Forelimb muscle (tissue), 1 donor: ENCODE data around the gene BTNL8. TPM values are rescaled to one million over a fixed set of nuclear protein-coding genes. Genes with fewer than 3 reads are reported as not detected.
"Not testable (repeated sequence)": the region's sequence is repeated elsewhere in the genome, so short reads cannot be mapped to it uniquely, and the experiment has no call there.

Source experiments
- DNase-seq: peaks from one replicate; pipeline ENCODE4 v3.0.0-alpha.2; 2013; ENCODE audit warnings: low read depth
- polyA plus RNA-seq: library from polyadenylated mRNA; unstranded; fragments of 120-200 nt; gene quantifications from one replicate; pipeline ENCODE4 v1.2.1, GENCODE V29; 2013; ENCODE audit not compliant: insufficient read length

BTNL8 gene
- polyA plus RNA-seq, 1 donor, result not detected

- DNase-seq, result no peak
Observed at GRCh38 chr5:180875860-180876426, 23.0 kb upstream of the BTNL8 start.

- not testable (repeated sequence) for DNase-seq
Observed at GRCh38 chr5:180885845-180886529, 13.0 kb upstream of the BTNL8 start.

GRCh38 chr5:180889381-180889780, 9.6 kb upstream of the BTNL8 start:
- DNase-seq, result no peak

GRCh38 chr5:180895330-180895729, 3.6 kb upstream of the BTNL8 start:
- not testable (repeated sequence) for DNase-seq

GRCh38 chr5:180900178-180900577, 1.2 kb downstream of the BTNL8 start:
- no peak for DNase-seq

GRCh38 chr5:180901319-180902009, 2.5 kb downstream of the BTNL8 start:
- no peak for DNase-seq

- no peak for DNase-seq
Observed at GRCh38 chr5:180908400-180908799, 9.4 kb downstream of the BTNL8 start.

GRCh38 chr5:180908998-180909731, 10.2 kb downstream of the BTNL8 start:
- DNase-seq, result no peak

GRCh38 chr5:180909782-180910181, 10.8 kb downstream of the BTNL8 start:
- no peak for DNase-seq

GRCh38 chr5:180910182-180910581, 11.2 kb downstream of the BTNL8 start:
- DNase-seq, result no peak

- no peak for DNase-seq
Observed at GRCh38 chr5:180910735-180911134, 11.8 kb downstream of the BTNL8 start.

GRCh38 chr5:180914646-180915045, 15.7 kb downstream of the BTNL8 start:
- DNase-seq, result no peak

- DNase-seq, result no peak
Observed at GRCh38 chr5:180915924-180916323, 17.0 kb downstream of the BTNL8 start.

- DNase-seq, result no peak
Observed at GRCh38 chr5:180918380-180918779, 19.4 kb downstream of the BTNL8 start.

GRCh38 chr5:180920710-180921109, 21.8 kb downstream of the BTNL8 start:
- no peak for DNase-seq

- no peak for DNase-seq
Observed at GRCh38 chr5:180922932-180923331, 24.0 kb downstream of the BTNL8 start.

- DNase-seq, result no peak
Observed at GRCh38 chr5:180932660-180933059, 33.7 kb downstream of the BTNL8 start.

GRCh38 chr5:180935203-180935602, 36.2 kb downstream of the BTNL8 start:
- no peak for DNase-seq

GRCh38 chr5:180938294-180938693, 39.3 kb downstream of the BTNL8 start:
- no peak for DNase-seq

- DNase-seq, result no peak
Observed at GRCh38 chr5:180950291-180950949, 51.5 kb downstream of the BTNL8 start.

GRCh38 chr5:180959661-180960060, 60.7 kb downstream of the BTNL8 start:
- no peak for DNase-seq

GRCh38 chr5:180960209-180960608, 61.2 kb downstream of the BTNL8 start:
- DNase-seq, result no peak
